ENCODE data around the gene SYNC.

SYNC gene

DNA sequence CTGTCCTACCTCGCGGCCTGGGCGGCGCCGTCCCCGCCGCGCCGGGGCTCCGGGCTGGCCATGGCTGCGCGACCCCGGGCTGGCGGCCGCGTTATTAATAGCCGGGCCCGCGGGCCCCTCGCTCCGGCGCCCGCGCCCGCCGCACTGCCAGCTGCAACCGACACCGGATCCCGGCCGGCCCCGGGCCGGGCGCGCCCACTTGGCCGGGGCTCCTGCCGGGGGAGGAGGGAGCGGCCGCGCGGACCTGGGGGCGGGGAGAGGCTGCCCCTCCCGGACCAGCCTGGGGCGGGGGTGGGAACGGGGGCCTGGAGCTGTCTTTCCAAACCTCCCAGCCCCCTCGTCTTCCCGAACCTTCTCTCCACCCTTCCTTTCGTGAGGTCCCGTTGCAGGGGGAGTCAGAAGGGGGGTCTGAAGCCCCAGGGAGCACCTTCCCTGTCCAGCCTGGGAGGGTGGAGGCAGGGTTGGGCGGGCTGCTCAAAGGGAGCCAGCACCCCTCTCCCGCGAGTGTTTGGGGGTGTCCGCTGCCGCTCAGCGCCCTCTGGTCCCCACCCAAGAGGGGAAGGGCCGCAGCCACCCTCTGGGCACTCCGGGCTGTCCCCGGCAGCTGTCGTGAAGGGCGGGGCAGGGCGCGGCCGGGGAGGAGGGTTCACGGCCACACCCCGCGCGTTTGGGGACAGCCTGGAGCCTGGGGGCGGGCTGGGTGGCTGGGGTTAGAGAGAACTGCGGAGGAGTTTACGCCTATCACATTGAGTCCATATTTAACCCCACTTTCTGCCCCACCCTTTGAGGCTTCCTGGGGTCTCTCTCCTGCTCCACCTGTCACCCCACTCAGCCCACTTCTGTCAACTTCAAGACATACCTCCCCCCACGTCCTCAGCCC lies at the start of gene SYNC:
TSS of gene SYNC (minus strand) at position 172 of the 880 bp plus-strand sequence. CDS start at position 62, 110 bp downstream.
- DNase-seq (ENCODE audit: low read depth in 2 of 3, low spot score in 2 of 3), result no peak

DNA sequence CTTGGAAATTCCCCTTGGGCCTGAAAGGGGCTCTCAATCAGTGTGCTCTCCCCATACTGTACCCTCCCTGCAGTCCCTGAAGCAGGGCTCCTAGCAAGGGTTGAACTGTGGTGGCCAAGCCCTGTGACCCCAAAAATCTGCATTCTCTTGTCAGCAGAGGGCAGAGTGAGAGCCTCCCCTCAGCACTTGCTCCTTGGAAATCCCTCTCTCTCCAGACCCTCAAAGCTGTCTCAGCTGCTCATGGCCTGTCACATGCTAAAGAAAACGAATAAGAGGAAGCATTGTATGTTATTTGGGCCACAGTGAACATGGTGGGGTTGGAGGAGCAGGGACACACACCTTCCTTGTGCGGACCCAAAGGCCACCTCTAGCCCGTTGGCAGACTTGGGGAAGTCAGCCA lies 47.2 kb upstream of the SYNC start:
- DNase-seq (ENCODE audit: low read depth in 2 of 3, low spot score in 2 of 3), result no peak

DNA sequence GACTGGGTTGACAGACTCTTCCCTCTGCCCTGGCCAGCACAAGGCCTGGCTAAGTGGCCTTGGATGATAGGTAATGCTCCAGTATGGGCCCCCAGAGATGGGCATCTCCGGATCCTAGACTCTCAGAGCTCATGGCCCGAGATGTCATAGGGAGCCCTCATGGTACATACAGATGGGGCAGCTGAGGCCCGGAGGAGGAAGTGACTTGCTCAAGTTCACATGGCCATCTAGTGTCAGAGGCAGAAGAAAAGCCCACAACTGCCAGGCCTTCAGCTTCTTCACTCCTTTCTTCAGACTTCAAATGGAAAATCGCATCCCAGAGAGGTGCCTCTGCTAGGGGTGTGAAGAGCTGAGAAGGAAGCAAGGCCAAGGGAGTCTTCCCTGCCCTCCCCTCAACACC lies 46.8 kb upstream of the SYNC start:
- DNase-seq (ENCODE audit: low read depth in 2 of 3, low spot score in 2 of 3), result no peak

DNA sequence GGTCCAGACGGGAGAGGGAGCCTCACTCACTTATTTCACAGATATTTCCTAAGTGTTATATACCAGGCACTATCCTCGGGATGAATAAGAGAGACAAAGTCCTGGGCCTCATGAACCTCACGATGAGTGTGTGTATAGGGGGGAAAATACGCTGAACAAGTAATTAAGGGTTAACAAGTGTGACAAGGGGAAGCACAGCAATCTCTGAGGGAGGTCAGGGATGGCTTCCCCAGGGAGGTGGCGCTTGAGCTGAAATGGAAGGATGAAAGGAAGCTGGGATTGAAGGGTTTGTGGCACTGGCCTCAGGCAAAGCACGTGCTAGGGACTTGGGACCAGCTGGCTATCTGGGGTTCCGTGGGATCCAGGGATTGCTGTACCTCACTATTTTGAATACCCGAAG lies 46.4 kb upstream of the SYNC start:
- no peak for DNase-seq (ENCODE audit: low read depth in 2 of 3, low spot score in 2 of 3)

DNA sequence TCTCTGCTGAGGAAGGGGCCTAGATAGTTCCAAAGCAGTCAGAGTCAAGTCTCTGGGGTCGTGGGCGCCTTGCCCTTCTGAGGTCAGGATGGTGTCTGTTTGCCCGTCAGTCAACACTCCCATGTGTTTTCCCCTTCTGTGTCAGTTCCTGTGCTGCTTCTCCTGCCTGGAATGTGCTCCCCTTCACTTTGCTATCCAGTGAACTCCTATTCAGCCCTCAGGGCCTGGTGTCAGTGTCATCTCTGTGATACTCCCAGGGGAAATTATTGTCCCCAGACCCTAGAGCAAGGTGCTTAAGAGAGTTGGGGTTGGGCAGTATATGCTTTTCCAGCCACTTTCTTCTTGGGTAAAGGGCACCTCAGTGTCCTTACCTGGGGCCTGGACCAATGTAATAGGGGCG lies 45.8 kb upstream of the SYNC start:
- DNase-seq (ENCODE audit: low read depth in 2 of 3, low spot score in 2 of 3), result no peak

DNA sequence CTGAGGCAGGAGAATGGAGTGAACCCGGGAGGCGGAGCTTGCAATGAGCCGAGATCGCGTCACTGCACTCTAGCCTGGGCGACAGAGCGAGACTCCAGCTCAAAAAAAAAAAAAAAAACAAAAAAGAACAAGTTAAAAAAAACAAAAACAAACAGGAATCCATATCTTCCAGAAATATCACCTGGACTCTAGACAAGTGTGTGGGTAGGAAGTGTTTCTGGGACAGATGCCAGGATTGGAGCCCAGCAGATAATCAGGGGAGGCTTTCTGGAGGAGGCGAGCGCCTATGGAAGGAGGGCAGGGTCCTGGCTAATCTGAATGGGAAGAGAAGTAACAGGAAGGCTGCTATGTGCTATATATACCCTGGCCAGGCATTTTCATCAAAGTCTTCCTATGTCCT lies 43.6 kb upstream of the SYNC start:
- DNase-seq (ENCODE audit: low read depth in 2 of 3, low spot score in 2 of 3), result no peak

DNA sequence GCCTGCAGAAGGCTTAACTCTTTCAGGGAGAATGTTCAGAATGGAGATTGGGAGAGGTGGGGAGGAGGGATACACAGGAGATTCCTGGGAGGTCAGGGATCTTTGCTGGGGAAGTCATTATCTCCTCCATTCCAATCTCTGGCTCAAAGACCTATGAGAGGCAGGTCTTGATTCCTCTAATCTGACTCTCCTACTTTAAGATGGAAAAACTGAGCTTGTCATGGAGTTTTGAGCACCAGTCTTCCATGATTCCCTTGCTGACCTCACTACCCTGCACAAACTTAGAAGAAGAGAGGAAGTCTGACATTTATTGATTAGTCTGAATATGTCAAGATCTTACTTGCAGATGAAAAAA lies 41.5 kb upstream of the SYNC start:
- DNase-seq (ENCODE audit: low read depth in 2 of 3, low spot score in 2 of 3), result no peak

DNA sequence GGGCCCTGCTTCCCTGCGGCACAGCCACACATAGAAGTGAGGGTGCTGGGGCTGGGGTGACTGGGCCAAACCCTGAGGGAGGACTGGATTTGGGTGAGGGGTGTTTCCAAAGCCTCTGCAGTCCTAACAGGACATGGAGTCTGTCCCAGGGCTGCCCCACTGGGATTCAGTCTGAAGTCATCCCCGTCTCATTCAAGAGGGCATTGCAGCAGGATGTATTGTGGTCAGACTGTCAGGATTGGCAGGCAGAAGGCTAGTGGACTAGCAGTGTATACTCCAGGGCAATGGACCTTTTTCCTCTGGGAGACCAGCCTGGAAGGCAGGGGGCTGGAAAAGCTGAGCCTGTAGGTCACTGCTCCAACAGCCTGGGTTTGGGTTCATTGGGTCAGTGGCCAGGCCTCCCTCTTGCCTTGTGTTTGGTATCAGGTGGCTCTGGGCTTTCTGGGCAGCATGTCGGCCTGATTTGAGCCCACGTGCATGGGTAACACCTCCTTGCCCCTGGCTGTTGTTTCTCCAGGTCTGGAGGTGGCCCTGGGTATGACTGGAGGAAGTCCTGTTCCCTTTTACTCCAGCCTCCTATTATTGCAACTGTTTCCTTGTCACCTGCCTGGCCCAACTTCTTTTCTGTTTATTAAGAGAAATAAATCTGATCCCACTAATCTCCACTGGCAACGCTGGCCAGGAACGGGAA lies 41.0 kb upstream of the SYNC start:
- no peak for DNase-seq (ENCODE audit: low read depth in 2 of 3, low spot score in 2 of 3)

DNA sequence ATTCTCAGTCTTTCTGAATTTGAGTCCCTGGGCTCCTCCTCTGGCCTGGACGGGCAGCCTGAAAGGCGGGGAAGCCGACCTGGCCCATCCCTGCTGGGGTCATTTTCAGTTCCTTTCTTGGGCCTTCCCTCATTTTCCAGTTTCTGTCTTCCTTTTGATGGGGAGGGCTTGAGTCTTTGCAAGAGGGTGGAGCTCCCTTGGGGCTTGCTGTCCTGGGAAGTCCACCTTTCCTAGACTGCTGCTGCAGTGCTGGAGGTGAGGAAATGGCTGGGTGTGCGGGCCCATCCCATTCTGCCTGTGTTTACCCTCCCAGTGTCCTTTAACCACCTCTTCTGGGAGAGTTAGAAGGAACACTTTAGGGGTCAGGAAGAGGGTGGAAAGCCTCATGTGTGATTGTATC lies 40.4 kb upstream of the SYNC start:
- DNase-seq (ENCODE audit: low read depth in 2 of 3, low spot score in 2 of 3), result no peak

DNA sequence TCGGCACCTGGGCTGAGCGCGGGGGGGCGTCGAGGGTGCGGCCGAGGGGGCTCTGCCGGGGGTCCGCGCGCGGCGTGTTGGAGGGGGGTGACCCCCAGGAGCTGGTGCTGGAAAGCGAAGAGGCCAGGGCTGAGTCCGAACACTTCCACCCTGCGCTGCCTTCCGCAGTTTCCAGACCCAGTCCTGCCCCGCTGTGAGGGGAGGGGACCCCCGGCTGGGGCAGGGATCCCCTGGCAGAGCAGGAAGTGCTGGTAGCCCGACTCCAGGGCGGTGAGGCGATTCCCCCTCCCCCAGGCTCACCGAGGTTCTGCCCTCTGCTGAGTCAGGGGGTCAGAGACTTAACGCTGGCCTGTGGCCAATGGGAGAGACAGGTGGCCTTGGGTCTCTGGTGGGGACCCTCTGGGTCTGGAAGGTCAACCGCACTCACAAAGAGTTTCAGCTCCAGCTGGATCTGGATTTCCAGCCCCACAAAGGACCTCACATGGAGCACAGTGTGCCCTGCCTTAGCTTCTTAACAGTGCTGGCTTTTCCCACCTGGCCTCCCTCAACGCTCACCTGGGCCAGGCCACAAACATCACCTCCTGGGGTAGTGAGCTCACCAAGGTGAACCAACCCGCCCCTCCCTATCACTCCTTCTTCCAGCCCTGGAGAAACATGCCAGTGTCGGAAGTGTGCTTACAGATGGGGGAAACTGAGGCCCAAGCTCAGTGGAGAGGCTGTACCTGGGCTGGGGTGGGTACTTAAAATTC lies 39.8 kb upstream of the SYNC start:
- no peak for DNase-seq (ENCODE audit: low read depth in 2 of 3, low spot score in 2 of 3)

DNA sequence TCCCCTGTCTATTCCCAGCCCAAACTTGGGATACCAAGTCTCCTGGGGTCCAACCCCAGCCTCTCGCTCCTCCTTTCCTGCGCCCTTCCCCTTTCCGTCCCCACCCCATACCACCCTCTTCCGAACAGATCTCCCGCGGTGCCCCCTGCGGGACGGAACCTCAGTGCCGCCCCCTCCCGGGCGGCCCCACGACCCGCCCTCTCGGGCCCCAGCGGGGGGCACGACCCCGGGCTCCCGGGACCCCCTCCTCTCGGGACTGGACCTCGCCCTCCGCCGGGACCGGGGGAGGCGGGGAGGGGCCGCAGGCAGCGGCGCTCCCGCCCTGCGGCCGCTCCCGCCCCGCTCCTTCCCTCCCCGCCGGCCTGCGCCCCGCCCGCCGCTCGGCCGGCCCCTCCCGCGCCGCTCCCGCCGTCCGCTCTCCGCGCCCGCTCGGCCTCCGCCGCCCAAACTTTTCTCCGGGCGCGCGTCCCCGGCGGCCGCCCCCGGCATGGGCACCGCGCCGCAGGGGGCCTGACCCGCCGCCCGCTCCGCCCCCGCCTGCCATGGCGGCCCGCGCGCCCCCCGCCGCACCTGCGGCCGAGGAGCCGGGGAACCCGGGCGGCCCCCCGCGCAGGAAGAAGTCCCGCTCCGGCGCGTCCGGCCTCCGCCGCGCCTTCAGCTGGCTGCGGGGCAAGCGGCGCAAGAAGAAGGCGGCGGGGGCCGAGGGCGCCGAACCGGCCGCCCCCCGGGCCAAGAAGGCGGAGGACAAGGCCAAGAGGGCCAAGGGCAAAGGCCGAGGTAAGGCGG lies 39.0 kb upstream of the SYNC start:
- DNase-seq (ENCODE audit: low read depth in 2 of 3, low spot score in 2 of 3), result no peak

DNA sequence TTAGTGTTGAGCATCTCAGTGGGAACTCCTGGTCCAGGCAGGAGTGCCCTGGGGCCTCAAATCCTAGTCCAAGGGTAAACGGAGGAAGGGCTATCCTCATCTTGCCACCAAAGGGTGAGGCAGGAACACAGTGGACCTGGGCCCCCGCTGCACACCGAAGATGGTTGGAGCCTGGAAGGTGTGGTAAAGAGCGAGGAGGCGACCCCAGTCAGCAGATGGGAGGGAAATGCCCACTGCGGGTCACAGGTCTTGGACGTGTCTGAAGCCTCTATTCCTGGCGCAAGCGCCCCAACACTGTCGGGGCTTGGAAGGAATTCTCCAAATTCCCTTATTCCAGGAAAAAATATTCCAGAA lies 38.5 kb upstream of the SYNC start:
- DNase-seq (ENCODE audit: low read depth in 2 of 3, low spot score in 2 of 3), result no peak

DNA sequence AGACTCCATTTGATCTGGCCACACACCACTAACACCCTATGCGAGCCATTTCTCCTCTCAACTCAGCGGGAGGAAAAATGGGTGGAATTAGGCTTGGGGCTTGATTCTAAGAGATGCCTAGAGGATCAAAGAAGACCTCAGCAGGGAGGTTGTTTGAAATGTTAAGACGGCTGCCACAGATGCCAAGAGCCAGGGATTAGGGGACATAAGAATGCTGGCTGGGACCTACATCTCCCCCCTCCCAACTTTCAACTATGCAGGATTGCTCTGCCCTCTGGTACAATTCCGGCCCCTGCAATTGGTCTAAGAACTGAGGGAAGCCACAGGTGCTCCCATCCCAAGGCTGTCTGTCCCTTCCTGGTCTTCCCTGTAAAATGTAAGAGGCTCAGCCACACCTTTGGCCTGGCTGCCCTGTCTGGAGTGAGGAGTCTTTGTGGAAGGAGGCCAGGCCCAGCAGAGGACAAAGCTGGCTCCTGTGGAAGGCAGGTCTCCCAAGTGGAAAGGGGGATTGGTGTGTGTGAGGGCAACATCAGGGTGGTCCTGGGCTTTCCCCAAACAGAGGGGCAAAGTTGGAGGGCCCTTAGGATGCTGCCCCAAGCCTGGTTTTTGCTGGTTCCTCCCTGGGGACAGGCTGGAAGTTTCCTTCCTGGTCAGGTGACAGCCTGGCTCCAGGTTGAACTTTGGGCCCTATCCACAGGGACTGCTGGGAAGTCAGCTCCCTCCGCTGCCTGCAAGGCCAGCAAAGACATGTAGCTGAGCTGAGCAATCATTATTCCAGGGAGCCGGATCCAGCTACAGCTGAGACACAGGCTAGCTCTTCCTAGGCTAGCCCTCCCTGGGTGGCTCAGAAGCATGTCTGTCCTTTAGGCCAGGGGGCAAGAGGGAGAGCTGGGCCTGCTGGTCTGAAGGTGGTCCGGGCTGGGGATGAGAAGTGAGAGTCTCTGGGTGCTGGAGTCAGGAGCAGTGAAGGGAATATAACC lies 34.5 kb upstream of the SYNC start:
- no peak for DNase-seq (ENCODE audit: low read depth in 2 of 3, low spot score in 2 of 3)

DNA sequence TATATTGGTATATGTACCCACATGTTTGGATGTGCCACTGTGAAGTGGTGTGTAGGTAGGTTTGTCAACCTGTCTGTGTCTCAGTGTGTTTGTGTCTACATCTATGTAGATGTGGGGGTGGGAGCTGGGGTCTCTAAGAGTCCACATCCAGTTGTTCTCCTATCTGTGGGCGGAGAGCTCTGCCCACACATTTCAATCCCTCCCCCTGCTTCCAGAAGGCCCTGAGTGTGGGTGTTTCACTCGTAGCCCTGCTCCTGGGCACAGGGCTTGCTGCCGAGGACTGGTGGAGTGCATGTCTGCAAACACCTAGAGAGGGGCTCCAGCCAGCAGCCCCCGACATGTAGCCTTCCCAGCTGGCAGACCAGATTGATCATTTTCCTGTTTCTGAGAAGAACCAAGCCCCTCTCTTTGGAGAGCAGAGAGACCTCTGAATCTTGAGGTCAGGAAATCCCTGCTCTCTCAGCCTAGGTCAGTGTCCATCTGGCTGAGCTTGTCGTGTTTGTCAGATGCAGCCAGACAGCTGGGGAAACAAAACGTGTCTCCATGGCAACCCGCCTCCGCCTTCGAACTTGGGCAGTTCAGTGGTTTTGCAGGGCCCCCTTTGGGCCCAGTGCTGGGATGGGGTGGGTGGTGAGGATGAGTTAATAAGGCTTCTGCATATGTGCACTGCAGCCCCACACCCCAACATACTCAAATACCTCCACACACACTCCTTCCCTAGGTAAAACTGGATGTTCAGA lies 31.2 kb upstream of the SYNC start:
- DNase-seq (ENCODE audit: low read depth in 2 of 3, low spot score in 2 of 3), result no peak

DNA sequence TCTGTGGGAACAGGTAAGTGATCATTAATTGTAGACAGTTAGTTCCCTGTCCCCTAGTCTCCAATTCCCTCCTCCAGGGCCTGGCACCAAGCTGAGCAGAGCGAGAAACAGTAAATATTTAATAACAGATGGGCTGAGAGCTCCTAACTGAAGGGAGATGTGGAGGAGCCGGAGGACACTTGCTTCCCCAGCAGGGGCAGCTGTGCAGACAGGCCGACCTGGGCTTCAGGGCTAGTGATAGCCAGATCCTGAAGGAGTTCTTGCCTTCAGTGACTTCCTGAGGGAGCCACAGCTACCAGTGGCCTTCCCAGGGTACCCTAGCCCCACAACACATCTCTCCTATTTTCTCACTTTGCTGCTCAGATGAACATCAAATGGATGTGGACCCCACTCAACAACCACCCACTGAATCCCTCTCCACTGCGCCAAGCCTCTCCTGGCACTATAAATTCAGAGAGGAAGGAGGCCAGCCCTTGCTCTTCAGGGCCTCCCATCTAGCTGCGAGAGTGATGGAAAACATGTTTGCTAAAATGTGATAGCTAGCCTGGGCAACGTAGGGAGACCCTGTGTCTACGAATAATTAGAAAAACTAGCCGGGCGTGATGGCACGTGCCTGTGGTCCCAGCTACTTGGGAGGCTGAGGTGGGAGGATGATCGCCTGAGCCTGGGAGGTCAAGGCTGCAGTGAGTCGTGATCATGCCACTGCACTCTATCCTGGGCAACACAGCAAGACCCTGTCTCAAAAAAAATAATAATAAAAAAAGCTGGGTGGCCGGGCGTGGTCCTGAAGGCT lies 26.9 kb upstream of the SYNC start:
- DNase-seq (ENCODE audit: low read depth in 2 of 3, low spot score in 2 of 3), result no peak

DNA sequence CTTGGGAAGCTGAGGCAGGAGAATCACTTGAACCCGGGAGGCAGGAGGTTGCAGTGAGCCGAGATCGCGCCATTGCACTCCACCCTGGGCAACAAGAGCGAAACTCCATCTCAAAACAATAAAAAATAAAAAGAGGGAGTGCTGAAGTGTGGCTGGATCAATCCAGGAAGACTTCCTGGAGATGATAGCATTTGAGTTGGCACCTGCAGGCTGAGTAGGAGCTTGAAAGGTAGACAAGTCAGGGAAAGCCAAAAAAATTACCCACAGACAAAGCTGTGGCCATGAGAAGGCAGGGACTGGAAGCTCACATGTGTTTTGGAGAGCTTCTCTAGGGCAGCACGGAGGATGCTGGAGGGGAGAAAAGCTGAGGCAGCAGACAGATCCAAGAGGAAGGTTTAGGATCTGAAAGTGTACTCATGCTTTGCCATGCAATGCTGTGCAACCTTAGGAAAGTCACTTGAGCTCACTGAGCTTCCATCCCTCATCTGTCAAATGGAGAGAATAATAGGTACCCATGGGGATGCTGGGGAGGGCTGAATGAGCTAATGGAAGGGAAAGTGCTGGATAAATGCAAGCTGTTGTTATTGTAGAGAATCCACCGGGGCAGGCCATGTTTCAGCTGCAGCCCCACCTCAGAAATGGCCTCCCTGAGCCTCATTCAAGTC lies 26.0 kb upstream of the SYNC start:
- no peak for DNase-seq (ENCODE audit: low read depth in 2 of 3, low spot score in 2 of 3)

DNA sequence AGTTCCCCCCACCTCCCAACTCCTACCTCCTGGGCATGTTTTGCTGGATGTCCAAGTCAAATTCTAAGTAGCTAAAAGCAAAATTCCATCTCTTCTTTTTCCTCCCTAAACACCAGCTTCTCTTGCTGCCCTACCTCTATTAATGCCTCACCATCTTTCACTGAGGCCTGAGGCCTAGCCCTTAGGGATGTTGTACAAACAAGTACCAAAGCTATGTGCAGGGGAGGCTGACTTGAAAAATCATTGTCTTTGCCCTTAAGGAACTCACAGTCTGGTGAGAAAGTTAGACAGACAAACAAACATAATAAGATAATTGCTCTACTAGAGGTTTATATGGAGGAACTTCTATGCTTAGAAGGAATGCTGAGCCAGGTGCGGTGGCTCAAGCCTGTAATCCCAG lies 25.3 kb upstream of the SYNC start:
- no peak for DNase-seq (ENCODE audit: low read depth in 2 of 3, low spot score in 2 of 3)

DNA sequence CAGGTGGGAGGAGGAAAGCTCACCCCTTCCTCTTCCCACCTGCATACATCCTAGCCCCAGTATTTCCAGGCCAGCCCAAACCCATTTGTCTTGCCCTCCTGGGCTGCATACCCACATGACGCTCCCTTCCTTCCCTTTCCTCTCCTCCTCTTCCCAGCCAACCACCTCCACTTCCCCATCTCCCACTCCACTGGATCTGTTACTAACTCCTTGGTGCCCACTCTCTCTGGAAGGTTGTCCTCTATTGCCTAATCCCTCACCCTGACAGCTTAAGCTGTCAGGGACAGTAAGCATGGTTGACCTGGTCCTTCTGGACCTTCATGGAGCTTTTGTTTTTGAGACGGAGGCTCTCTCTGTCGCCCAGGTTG lies 23.0 kb upstream of the SYNC start:
- DNase-seq (ENCODE audit: low read depth in 2 of 3, low spot score in 2 of 3), result no peak
